NCI-H1105 (cell line): ENCODE results near the gene CD226.
"Not testable (repeated sequence)": the region's sequence is repeated elsewhere in the genome, so short reads cannot be mapped to it uniquely, and the experiment has no call there.

Experiments
- DNase-seq: peaks from one replicate; lab custom pipeline; 2025; lab: John Stamatoyannopoulos, UW

CD226 gene

GRCh38 chr18:69908838-69909237 is 38.8 kb downstream of the CD226 start:
- DNase-seq = no peak

- DNase-seq = no peak
Observed at GRCh38 chr18:69906765-69907164, 40.9 kb downstream of the CD226 start.

GRCh38 chr18:69900941-69901340 is 46.7 kb downstream of the CD226 start:
- no peak for DNase-seq

- not testable (repeated sequence) for DNase-seq
Observed at GRCh38 chr18:69899154-69899923, 48.3 kb downstream of the CD226 start.

GRCh38 chr18:69898241-69898861 is 49.3 kb downstream of the CD226 start:
- DNase-seq = no peak

GRCh38 chr18:69897397-69898108 is 50.1 kb downstream of the CD226 start:
- DNase-seq = no peak

GRCh38 chr18:69895066-69896047 is 52.3 kb downstream of the CD226 start:
- no peak for DNase-seq

- no peak for DNase-seq
Observed at GRCh38 chr18:69894467-69894866, 53.2 kb downstream of the CD226 start.

GRCh38 chr18:69890558-69890957 is 57.1 kb downstream of the CD226 start:
- no peak for DNase-seq

- DNase-seq = no peak
Observed at GRCh38 chr18:69889009-69889408, 58.7 kb downstream of the CD226 start.

GRCh38 chr18:69887256-69887655 is 60.4 kb downstream of the CD226 start:
- DNase-seq = no peak

- no peak for DNase-seq
Observed at GRCh38 chr18:69885841-69886531, 61.7 kb downstream of the CD226 start.

GRCh38 chr18:69885355-69885754 is 62.3 kb downstream of the CD226 start:
- DNase-seq = no peak

- DNase-seq = no peak
Observed at GRCh38 chr18:69883781-69884180, 63.9 kb downstream of the CD226 start.

- no peak for DNase-seq
Observed at GRCh38 chr18:69882965-69883668, 64.6 kb downstream of the CD226 start.

GRCh38 chr18:69880083-69880482 is 67.6 kb downstream of the CD226 start:
- DNase-seq = no peak

- DNase-seq = not testable (repeated sequence)
Observed at GRCh38 chr18:69879051-69879450, 68.6 kb downstream of the CD226 start.

GRCh38 chr18:69878213-69878933 is 69.3 kb downstream of the CD226 start:
- no peak for DNase-seq

- DNase-seq = no peak
Observed at GRCh38 chr18:69876490-69876889, 71.2 kb downstream of the CD226 start.

GRCh38 chr18:69874058-69874457 is 73.6 kb downstream of the CD226 start:
- no peak for DNase-seq
